ENCODE data around the gene THBD. TPM values are rescaled to one million over a fixed set of nuclear protein-coding genes. Genes with fewer than 3 reads are reported as not detected.

The THBD gene
- total and polyA plus RNA-seq, 2 experiments from 2014 or later, result 0.10 to 0.97 TPM

DNA sequence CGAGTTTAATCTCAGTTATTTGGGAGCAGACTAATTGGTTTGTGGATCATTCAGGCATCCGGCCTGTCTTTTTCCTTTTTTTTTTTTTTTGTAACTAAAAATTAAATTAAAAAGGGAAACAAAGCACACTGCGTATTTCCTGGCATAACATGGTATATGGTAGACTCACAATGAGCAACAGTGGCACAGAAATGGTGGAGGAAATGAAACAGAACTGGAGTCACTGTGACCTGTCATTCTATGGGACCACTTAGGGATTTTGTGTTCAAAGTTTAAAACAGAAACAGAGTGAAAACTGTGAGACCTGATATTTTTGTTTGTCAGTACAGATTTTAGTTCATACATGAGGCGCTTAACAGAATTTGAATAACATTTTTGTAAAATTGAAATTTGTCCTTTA, 41.4 kb upstream of the THBD start:
- H3K36me3 ChIP-seq (ENCODE audit: insufficient read depth), result no peaks in the 10 kb centered on the region
- H3K4me1 ChIP-seq (ENCODE audit: insufficient read depth), result no peaks in the 10 kb centered on the region; the same call in 1 of the 2 replicates
- no peak overlapping the region for H2AFZ ChIP-seq
- Mint-ChIP-seq H3K36me3 (ENCODE audit: low read depth) (no peaks in the 10 kb centered on the region), H3K27ac (no peak overlapping the region), H3K9me3 (no peaks in the 10 kb centered on the region), H3K4me3 (no peak overlapping the region), H3K27me3 (ENCODE audit: insufficient read depth, low read depth, poor library complexity) (peaks cover 6% of the 10 kb centered on the region), H3K4me1 (peaks cover 21% of the 10 kb centered on the region)
- no peaks in the 10 kb centered on the region for H3K9me2 ChIP-seq (ENCODE audit: insufficient read depth)
- no peaks in the 10 kb centered on the region for H3F3A ChIP-seq (replicated peaks; ENCODE audit: low read depth)
- no peaks in the 10 kb centered on the region for H3K27me3 ChIP-seq (ENCODE audit: insufficient read depth)
- TF ChIP-seq EZH2 (IDR thresholded peaks at IDR 0.05; ENCODE audit: low read depth, unreplicated experiment) (no peak), ZNF331 (CRISPR knock-in tag; IDR thresholded peaks at IDR 0.05; ENCODE audit: low read depth) (no peak), EZH2phosphoT487 (IDR thresholded peaks at IDR 0.05; ENCODE audit: unreplicated experiment) (no peak), POLR2AphosphoS5 (IDR thresholded peaks at IDR 0.05; ENCODE audit: low read depth) (no peak), NANOG (IDR thresholded peaks at IDR 0.05; ENCODE audit: borderline replicate concordance) (no peak), STAT1 (IDR thresholded peaks at IDR 0.05; ENCODE audit: unreplicated experiment) (no peak), JUNB (IDR thresholded peaks at IDR 0.05; ENCODE audit: unreplicated experiment) (no peak), CREB1 (CRISPR knock-in tag; IDR thresholded peaks at IDR 0.05; ENCODE audit: low read depth) (no peak), ZNF114 (CRISPR knock-in tag; IDR thresholded peaks at IDR 0.05) (no peak)
- TF ChIP-seq, protein P1, sequence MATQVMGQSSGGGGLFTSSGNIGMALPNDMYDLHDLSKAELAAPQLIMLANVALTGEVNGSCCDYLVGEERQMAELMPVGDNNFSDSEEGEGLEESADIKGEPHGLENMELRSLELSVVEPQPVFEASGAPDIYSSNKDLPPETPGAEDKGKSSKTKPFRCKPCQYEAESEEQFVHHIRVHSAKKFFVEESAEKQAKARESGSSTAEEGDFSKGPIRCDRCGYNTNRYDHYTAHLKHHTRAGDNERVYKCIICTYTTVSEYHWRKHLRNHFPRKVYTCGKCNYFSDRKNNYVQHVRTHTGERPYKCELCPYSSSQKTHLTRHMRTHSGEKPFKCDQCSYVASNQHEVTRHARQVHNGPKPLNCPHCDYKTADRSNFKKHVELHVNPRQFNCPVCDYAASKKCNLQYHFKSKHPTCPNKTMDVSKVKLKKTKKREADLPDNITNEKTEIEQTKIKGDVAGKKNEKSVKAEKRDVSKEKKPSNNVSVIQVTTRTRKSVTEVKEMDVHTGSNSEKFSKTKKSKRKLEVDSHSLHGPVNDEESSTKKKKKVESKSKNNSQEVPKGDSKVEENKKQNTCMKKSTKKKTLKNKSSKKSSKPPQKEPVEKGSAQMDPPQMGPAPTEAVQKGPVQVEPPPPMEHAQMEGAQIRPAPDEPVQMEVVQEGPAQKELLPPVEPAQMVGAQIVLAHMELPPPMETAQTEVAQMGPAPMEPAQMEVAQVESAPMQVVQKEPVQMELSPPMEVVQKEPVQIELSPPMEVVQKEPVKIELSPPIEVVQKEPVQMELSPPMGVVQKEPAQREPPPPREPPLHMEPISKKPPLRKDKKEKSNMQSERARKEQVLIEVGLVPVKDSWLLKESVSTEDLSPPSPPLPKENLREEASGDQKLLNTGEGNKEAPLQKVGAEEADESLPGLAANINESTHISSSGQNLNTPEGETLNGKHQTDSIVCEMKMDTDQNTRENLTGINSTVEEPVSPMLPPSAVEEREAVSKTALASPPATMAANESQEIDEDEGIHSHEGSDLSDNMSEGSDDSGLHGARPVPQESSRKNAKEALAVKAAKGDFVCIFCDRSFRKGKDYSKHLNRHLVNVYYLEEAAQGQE (IDR thresholded peaks at IDR 0.05; ENCODE audit: unreplicated experiment), result no peak
- TF ChIP-seq, protein P2, sequence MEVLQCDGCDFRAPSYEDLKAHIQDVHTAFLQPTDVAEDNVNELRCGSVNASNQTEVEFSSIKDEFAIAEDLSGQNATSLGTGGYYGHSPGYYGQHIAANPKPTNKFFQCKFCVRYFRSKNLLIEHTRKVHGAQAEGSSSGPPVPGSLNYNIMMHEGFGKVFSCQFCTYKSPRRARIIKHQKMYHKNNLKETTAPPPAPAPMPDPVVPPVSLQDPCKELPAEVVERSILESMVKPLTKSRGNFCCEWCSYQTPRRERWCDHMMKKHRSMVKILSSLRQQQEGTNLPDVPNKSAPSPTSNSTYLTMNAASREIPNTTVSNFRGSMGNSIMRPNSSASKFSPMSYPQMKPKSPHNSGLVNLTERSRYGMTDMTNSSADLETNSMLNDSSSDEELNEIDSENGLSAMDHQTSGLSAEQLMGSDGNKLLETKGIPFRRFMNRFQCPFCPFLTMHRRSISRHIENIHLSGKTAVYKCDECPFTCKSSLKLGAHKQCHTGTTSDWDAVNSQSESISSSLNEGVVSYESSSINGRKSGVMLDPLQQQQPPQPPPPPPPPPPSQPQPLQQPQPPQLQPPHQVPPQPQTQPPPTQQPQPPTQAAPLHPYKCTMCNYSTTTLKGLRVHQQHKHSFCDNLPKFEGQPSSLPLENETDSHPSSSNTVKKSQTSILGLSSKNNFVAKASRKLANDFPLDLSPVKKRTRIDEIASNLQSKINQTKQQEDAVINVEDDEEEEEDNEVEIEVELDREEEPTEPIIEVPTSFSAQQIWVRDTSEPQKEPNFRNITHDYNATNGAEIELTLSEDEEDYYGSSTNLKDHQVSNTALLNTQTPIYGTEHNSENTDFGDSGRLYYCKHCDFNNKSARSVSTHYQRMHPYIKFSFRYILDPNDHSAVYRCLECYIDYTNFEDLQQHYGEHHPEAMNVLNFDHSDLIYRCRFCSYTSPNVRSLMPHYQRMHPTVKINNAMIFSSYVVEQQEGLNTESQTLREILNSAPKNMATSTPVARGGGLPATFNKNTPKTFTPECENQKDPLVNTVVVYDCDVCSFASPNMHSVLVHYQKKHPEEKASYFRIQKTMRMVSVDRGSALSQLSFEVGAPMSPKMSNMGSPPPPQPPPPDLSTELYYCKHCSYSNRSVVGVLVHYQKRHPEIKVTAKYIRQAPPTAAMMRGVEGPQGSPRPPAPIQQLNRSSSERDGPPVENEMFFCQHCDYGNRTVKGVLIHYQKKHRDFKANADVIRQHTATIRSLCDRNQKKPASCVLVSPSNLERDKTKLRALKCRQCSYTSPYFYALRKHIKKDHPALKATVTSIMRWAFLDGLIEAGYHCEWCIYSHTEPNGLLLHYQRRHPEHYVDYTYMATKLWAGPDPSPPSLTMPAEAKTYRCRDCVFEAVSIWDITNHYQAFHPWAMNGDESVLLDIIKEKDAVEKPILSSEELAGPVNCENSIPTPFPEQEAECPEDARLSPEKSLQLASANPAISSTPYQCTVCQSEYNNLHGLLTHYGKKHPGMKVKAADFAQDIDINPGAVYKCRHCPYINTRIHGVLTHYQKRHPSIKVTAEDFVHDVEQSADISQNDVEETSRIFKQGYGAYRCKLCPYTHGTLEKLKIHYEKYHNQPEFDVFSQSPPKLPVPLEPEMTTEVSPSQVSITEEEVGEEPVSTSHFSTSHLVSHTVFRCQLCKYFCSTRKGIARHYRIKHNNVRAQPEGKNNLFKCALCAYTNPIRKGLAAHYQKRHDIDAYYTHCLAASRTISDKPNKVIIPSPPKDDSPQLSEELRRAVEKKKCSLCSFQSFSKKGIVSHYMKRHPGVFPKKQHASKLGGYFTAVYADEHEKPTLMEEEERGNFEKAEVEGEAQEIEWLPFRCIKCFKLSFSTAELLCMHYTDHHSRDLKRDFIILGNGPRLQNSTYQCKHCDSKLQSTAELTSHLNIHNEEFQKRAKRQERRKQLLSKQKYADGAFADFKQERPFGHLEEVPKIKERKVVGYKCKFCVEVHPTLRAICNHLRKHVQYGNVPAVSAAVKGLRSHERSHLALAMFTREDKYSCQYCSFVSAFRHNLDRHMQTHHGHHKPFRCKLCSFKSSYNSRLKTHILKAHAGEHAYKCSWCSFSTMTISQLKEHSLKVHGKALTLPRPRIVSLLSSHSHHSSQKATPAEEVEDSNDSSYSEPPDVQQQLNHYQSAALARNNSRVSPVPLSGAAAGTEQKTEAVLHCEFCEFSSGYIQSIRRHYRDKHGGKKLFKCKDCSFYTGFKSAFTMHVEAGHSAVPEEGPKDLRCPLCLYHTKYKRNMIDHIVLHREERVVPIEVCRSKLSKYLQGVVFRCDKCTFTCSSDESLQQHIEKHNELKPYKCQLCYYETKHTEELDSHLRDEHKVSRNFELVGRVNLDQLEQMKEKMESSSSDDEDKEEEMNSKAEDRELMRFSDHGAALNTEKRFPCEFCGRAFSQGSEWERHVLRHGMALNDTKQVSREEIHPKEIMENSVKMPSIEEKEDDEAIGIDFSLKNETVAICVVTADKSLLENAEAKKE (CRISPR knock-in tag; IDR thresholded peaks at IDR 0.05), result no peak
- TF ChIP-seq, protein P3, sequence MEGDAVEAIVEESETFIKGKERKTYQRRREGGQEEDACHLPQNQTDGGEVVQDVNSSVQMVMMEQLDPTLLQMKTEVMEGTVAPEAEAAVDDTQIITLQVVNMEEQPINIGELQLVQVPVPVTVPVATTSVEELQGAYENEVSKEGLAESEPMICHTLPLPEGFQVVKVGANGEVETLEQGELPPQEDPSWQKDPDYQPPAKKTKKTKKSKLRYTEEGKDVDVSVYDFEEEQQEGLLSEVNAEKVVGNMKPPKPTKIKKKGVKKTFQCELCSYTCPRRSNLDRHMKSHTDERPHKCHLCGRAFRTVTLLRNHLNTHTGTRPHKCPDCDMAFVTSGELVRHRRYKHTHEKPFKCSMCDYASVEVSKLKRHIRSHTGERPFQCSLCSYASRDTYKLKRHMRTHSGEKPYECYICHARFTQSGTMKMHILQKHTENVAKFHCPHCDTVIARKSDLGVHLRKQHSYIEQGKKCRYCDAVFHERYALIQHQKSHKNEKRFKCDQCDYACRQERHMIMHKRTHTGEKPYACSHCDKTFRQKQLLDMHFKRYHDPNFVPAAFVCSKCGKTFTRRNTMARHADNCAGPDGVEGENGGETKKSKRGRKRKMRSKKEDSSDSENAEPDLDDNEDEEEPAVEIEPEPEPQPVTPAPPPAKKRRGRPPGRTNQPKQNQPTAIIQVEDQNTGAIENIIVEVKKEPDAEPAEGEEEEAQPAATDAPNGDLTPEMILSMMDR (conservative IDR thresholded peaks at IDR 0.05; ENCODE audit: low read depth in 2 of 2), result no peak
- TF ChIP-seq, protein P4, sequence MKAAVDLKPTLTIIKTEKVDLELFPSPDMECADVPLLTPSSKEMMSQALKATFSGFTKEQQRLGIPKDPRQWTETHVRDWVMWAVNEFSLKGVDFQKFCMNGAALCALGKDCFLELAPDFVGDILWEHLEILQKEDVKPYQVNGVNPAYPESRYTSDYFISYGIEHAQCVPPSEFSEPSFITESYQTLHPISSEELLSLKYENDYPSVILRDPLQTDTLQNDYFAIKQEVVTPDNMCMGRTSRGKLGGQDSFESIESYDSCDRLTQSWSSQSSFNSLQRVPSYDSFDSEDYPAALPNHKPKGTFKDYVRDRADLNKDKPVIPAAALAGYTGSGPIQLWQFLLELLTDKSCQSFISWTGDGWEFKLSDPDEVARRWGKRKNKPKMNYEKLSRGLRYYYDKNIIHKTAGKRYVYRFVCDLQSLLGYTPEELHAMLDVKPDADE (IDR thresholded peaks at IDR 0.05), result no peak
- no peak overlapping the region for H3K27ac ChIP-seq (ENCODE audit: low read depth)
- DNase-seq (ENCODE audit: low spot score) (no peak), ATAC-seq (no peak)
- H3K79me2 ChIP-seq (replicated peaks; ENCODE audit: insufficient read depth), result no peaks in the 10 kb centered on the region
- no peak overlapping the region for H3K4me2 ChIP-seq
- H4K20me1 ChIP-seq (replicated peaks; ENCODE audit: insufficient read depth), result no peaks in the 10 kb centered on the region
- H3K4me3 ChIP-seq, result no peak overlapping the region
